Stimulated activated memory B cell treated with anti-CD40 and anti-IgM and Interleukin-4, amounts not matched to agents 10 μg/mL and 1 μg/mL and 100 μg/mL, for 72 hours (primary cell): ENCODE measurements around the gene TBX21.
"Not testable (repeated sequence)": the region's sequence is repeated elsewhere in the genome, so short reads cannot be mapped to it uniquely, and the experiment has no call there.

Experiments
- ATAC-seq: fragments of 150-1000 bp; cut with Tn5 transposase; 2 replicates; pipeline ENCODE4 v1.10.0; 2021
- H3K27ac Mint-ChIP-seq: one replicate; pipeline ENCODE4 v1.8.0; 2022; ENCODE audit warnings: mild to moderate bottlenecking, mixed read lengths
- H3K27me3 Mint-ChIP-seq: one replicate; pipeline ENCODE4 v1.8.0; 2022; ENCODE audit warnings: mixed read lengths
- H3K36me3 Mint-ChIP-seq: one replicate; pipeline ENCODE4 v1.8.0; 2022; ENCODE audit warnings: mixed read lengths
- H3K4me1 Mint-ChIP-seq: one replicate; pipeline ENCODE4 v1.8.0; 2022; ENCODE audit warnings: mixed read lengths
- H3K4me3 Mint-ChIP-seq: one replicate; pipeline ENCODE4 v1.8.0; 2022; ENCODE audit warnings: mild to moderate bottlenecking, moderate library complexity, mixed read lengths
- H3K9me3 Mint-ChIP-seq: one replicate; pipeline ENCODE4 v1.8.0; 2022; ENCODE audit warnings: mixed read lengths

TBX21 gene

GRCh38 chr17:47729476-47729875 is 3.6 kb upstream of the TBX21 start:
- no peaks in the 10 kb centered on the region for H3K9me3 Mint-ChIP-seq
- no peaks in the 10 kb centered on the region for H3K36me3 Mint-ChIP-seq
- H3K27me3 Mint-ChIP-seq, result peaks cover 45% of the 10 kb centered on the region
- ATAC-seq, result no peak
- H3K4me1 Mint-ChIP-seq, result peaks cover 34% of the 10 kb centered on the region
- no peak overlapping the region for H3K4me3 Mint-ChIP-seq
- no peak overlapping the region for H3K27ac Mint-ChIP-seq

GRCh38 chr17:47730681-47731080 is 2.4 kb upstream of the TBX21 start:
- Mint-ChIP-seq H3K4me3 (no peak overlapping the region), H3K27me3 (peaks cover 33% of the 10 kb centered on the region), H3K36me3 (no peaks in the 10 kb centered on the region), H3K27ac (no peak overlapping the region), H3K4me1 (peaks cover 47% of the 10 kb centered on the region), H3K9me3 (no peaks in the 10 kb centered on the region)
- ATAC-seq, result no peak

- Mint-ChIP-seq H3K36me3 (no peaks in the 10 kb centered on the region), H3K4me3 (no peak overlapping the region), H3K9me3 (no peaks in the 10 kb centered on the region), H3K27me3 (peaks cover 26% of the 10 kb centered on the region), H3K4me1 (peaks cover 54% of the 10 kb centered on the region), H3K27ac (no peak overlapping the region)
- no peak for ATAC-seq
These were observed 1.6 kb upstream of the TBX21 start for GRCh38 chr17:47731396-47731795.

GRCh38 chr17:47732399-47733046 is 513 bp upstream of the TBX21 start:
- no peaks in the 10 kb centered on the region for H3K36me3 Mint-ChIP-seq
- H3K4me3 Mint-ChIP-seq, result peak overlapping the region; percentile 63
- no peak for ATAC-seq
- H3K4me1 Mint-ChIP-seq, result peaks cover 57% of the 10 kb centered on the region
- peak overlapping the region; percentile 52 for H3K27ac Mint-ChIP-seq
- peaks cover 15% of the 10 kb centered on the region for H3K27me3 Mint-ChIP-seq
- H3K9me3 Mint-ChIP-seq, result no peaks in the 10 kb centered on the region

GRCh38 chr17:47733674-47734410 is 806 bp downstream of the TBX21 start:
- ATAC-seq, result peak; percentile 29
- Mint-ChIP-seq H3K27ac (peak overlapping the region; percentile 65), H3K27me3 (peaks cover 3% of the 10 kb centered on the region), H3K4me3 (peak overlapping the region; percentile 91), H3K9me3 (no peaks in the 10 kb centered on the region), H3K36me3 (no peaks in the 10 kb centered on the region), H3K4me1 (peaks cover 57% of the 10 kb centered on the region)

GRCh38 chr17:47735139-47735464 is 2.1 kb downstream of the TBX21 start:
- no peaks in the 10 kb centered on the region for H3K36me3 Mint-ChIP-seq
- no peaks in the 10 kb centered on the region for H3K9me3 Mint-ChIP-seq
- peaks cover 57% of the 10 kb centered on the region for H3K4me1 Mint-ChIP-seq
- no peaks in the 10 kb centered on the region for H3K27me3 Mint-ChIP-seq
- peak overlapping the region; percentile 65 for H3K27ac Mint-ChIP-seq
- no peak for ATAC-seq
- peak overlapping the region; percentile 91 for H3K4me3 Mint-ChIP-seq

GRCh38 chr17:47735536-47736011 is 2.5 kb downstream of the TBX21 start:
- Mint-ChIP-seq H3K9me3 (no peaks in the 10 kb centered on the region), H3K36me3 (no peaks in the 10 kb centered on the region), H3K4me3 (peak overlapping the region; percentile 46), H3K27me3 (no peaks in the 10 kb centered on the region), H3K4me1 (peaks cover 57% of the 10 kb centered on the region), H3K27ac (peak overlapping the region; percentile 65)
- ATAC-seq, result peak; percentile 82

GRCh38 chr17:47736501-47737495 is 3.8 kb downstream of the TBX21 start:
- Mint-ChIP-seq H3K27ac (peak overlapping the region; percentile 65), H3K4me3 (no peak overlapping the region), H3K36me3 (no peaks in the 10 kb centered on the region), H3K9me3 (no peaks in the 10 kb centered on the region), H3K27me3 (no peaks in the 10 kb centered on the region), H3K4me1 (peaks cover 50% of the 10 kb centered on the region)
- no peak for ATAC-seq

GRCh38 chr17:47738178-47738577 is 5.1 kb downstream of the TBX21 start:
- H3K9me3 Mint-ChIP-seq, result no peaks in the 10 kb centered on the region
- H3K27ac Mint-ChIP-seq, result no peak overlapping the region
- peaks cover 45% of the 10 kb centered on the region for H3K4me1 Mint-ChIP-seq
- H3K27me3 Mint-ChIP-seq, result no peaks in the 10 kb centered on the region
- no peak for ATAC-seq
- no peak overlapping the region for H3K4me3 Mint-ChIP-seq
- H3K36me3 Mint-ChIP-seq, result no peaks in the 10 kb centered on the region

- peaks cover 39% of the 10 kb centered on the region for H3K4me1 Mint-ChIP-seq
- no peak overlapping the region for H3K27ac Mint-ChIP-seq
- no peak for ATAC-seq
- H3K27me3 Mint-ChIP-seq, result no peaks in the 10 kb centered on the region
- H3K36me3 Mint-ChIP-seq, result no peaks in the 10 kb centered on the region
- H3K9me3 Mint-ChIP-seq, result no peaks in the 10 kb centered on the region
- H3K4me3 Mint-ChIP-seq, result no peak overlapping the region
These were observed 6.1 kb downstream of the TBX21 start for GRCh38 chr17:47739150-47739549.

GRCh38 chr17:47739945-47740344 is 6.9 kb downstream of the TBX21 start:
- not testable (repeated sequence) for H3K36me3 Mint-ChIP-seq, H3K27ac Mint-ChIP-seq, ATAC-seq, H3K27me3 Mint-ChIP-seq, H3K9me3 Mint-ChIP-seq, H3K4me3 Mint-ChIP-seq
- peaks cover 31% of the 10 kb centered on the region for H3K4me1 Mint-ChIP-seq

- H3K27me3 Mint-ChIP-seq, result peaks cover 10% of the 10 kb centered on the region
- H3K36me3 Mint-ChIP-seq, result no peaks in the 10 kb centered on the region
- no peak overlapping the region for H3K27ac Mint-ChIP-seq
- H3K4me1 Mint-ChIP-seq, result peaks cover 18% of the 10 kb centered on the region
- H3K4me3 Mint-ChIP-seq, result no peak overlapping the region
- peak; percentile 32 for ATAC-seq
- H3K9me3 Mint-ChIP-seq, result no peaks in the 10 kb centered on the region
These were observed 8.2 kb downstream of the TBX21 start for GRCh38 chr17:47741109-47741792.

- no peak for ATAC-seq
- Mint-ChIP-seq H3K27me3 (peaks cover 11% of the 10 kb centered on the region), H3K9me3 (no peaks in the 10 kb centered on the region), H3K4me3 (no peak overlapping the region), H3K4me1 (peaks cover 13% of the 10 kb centered on the region), H3K36me3 (no peaks in the 10 kb centered on the region), H3K27ac (no peak overlapping the region)
These were observed 8.7 kb downstream of the TBX21 start for GRCh38 chr17:47741793-47742145.

GRCh38 chr17:47742319-47743181 is 9.5 kb downstream of the TBX21 start:
- H3K27ac Mint-ChIP-seq, result no peak overlapping the region
- no peaks in the 10 kb centered on the region for H3K36me3 Mint-ChIP-seq
- peaks cover 11% of the 10 kb centered on the region for H3K27me3 Mint-ChIP-seq
- no peaks in the 10 kb centered on the region for H3K9me3 Mint-ChIP-seq
- H3K4me1 Mint-ChIP-seq, result peaks cover 8% of the 10 kb centered on the region
- H3K4me3 Mint-ChIP-seq, result no peak overlapping the region
- peak; percentile 67 for ATAC-seq
